ENCODE measurements around the gene TMEM40. TPM values are rescaled to one million over a fixed set of nuclear protein-coding genes. Genes with fewer than 3 reads are reported as not detected.

TMEM40 gene
- total RNA-seq, 1 experiment from 2014 or later, result 30.5 TPM

GRCh38 chr3:12730506-12731242 is 28.4 kb downstream of the TMEM40 start:
- Histone ChIP-seq H3K9me2 (ENCODE audit: insufficient read depth) (no peaks in the 10 kb centered on the region), H3K27ac (no peak overlapping the region)
- POLR2A ChIA-PET (ENCODE audit: unreplicated experiment), result no interaction called here

GRCh38 chr3:12729051-12729651 is 29.9 kb downstream of the TMEM40 start:
- Histone ChIP-seq H3K27ac (no peak overlapping the region), H3K27me3 (ENCODE audit: insufficient read depth, low read depth) (no peaks in the 10 kb centered on the region), H3K4me3 (no peak overlapping the region), H3K4me1 (replicated peaks; ENCODE audit: insufficient read depth) (peaks cover 8% of the 10 kb centered on the region; the same call in 1 of the 2 replicates), H3F3A (ENCODE audit: insufficient read depth, low read depth) (no peaks in the 10 kb centered on the region), H3K79me2 (ENCODE audit: low read depth) (no peaks in the 10 kb centered on the region), H3K4me2 (no peak overlapping the region), H2AFZ (no peak overlapping the region), H3K9me3 (ENCODE audit: insufficient read depth, low read depth) (no peaks in the 10 kb centered on the region), H4K20me1 (ENCODE audit: insufficient read depth) (no peaks in the 10 kb centered on the region), H3K36me3 (ENCODE audit: low read depth) (no peaks in the 10 kb centered on the region), H3K9me2 (ENCODE audit: insufficient read depth) (no peaks in the 10 kb centered on the region)
- CTCF ChIA-PET, result no interaction called here
- intact Hi-C loops (cut with micrococcal nuclease; ENCODE audit: unreplicated experiment), result no loop called here
- POLR2A ChIA-PET (ENCODE audit: unreplicated experiment), result no interaction called here
- TF ChIP-seq EZH2 (IDR thresholded peaks at IDR 0.05; ENCODE audit: low read depth), result no peak
- TF ChIP-seq CTCF (conservative IDR thresholded peaks at IDR 0.05), result no peak
- no peak for DNase-seq
- BruUV-seq (replicated peaks), result no TSS peak

More at GRCh38 chr3:12730506-12731242, 28.4 kb downstream of the TMEM40 start:
- H3K4me2 ChIP-seq, result no peak overlapping the region
- H3K79me2 ChIP-seq (ENCODE audit: low read depth), result no peaks in the 10 kb centered on the region
- no peak for TF ChIP-seq CTCF (conservative IDR thresholded peaks at IDR 0.05)
- no peak for TF ChIP-seq EZH2 (IDR thresholded peaks at IDR 0.05; ENCODE audit: low read depth)
- H3K4me3 ChIP-seq, result no peak overlapping the region
- peaks cover 8% of the 10 kb centered on the region; the same call in 1 of the 2 replicates for H3K4me1 ChIP-seq (replicated peaks; ENCODE audit: insufficient read depth)
- no peaks in the 10 kb centered on the region for H3K36me3 ChIP-seq (ENCODE audit: low read depth)
- H3K27me3 ChIP-seq (ENCODE audit: insufficient read depth, low read depth), result no peaks in the 10 kb centered on the region
- H2AFZ ChIP-seq, result no peak overlapping the region
- no TSS peak for BruUV-seq (replicated peaks)
- H3F3A ChIP-seq (ENCODE audit: insufficient read depth, low read depth), result no peaks in the 10 kb centered on the region
- intact Hi-C loops (cut with micrococcal nuclease; ENCODE audit: unreplicated experiment), result no loop called here
- peak in 1 of 2 experiments; percentile 56 for DNase-seq
- CTCF ChIA-PET, result interaction anchor here (0.7 kb wide), 1 partner anchor 196 kb away, joined by 6 read pairs; no protein-coding TSS in a partner anchor
- no peaks in the 10 kb centered on the region for H4K20me1 ChIP-seq (ENCODE audit: insufficient read depth)
- no peaks in the 10 kb centered on the region for H3K9me3 ChIP-seq (ENCODE audit: insufficient read depth, low read depth)

- Histone ChIP-seq H3F3A (ENCODE audit: insufficient read depth, low read depth) (no peaks in the 10 kb centered on the region), H3K27me3 (ENCODE audit: insufficient read depth, low read depth) (no peaks in the 10 kb centered on the region), H3K4me3 (no peak overlapping the region), H3K4me1 (replicated peaks; ENCODE audit: insufficient read depth) (peaks cover 11% of the 10 kb centered on the region), H3K36me3 (ENCODE audit: low read depth) (no peaks in the 10 kb centered on the region), H3K27ac (no peak overlapping the region), H3K79me2 (ENCODE audit: low read depth) (no peaks in the 10 kb centered on the region), H3K4me2 (no peak overlapping the region), H3K9me3 (ENCODE audit: insufficient read depth, low read depth) (no peaks in the 10 kb centered on the region; the same call in 1 of the 2 replicates), H4K20me1 (ENCODE audit: insufficient read depth) (no peaks in the 10 kb centered on the region), H3K9me2 (ENCODE audit: insufficient read depth) (no peaks in the 10 kb centered on the region), H2AFZ (no peak overlapping the region)
- POLR2A ChIA-PET (ENCODE audit: unreplicated experiment), result no interaction called here
- CTCF ChIA-PET, result no interaction called here
- BruUV-seq (replicated peaks), result no TSS peak
- intact Hi-C loops (cut with micrococcal nuclease; ENCODE audit: unreplicated experiment), result no loop called here
- DNase-seq, result no peak
- TF ChIP-seq CTCF (conservative IDR thresholded peaks at IDR 0.05), result no peak
- TF ChIP-seq EZH2 (IDR thresholded peaks at IDR 0.05; ENCODE audit: low read depth), result no peak
Observed at GRCh38 chr3:12727937-12728336, 31.1 kb downstream of the TMEM40 start.
